HG02642 (cell line): ENCODE data around the gene PIMREG.

Source experiments
- ATAC-seq: cut with Tn5 transposase; IDR thresholded peaks from one replicate; pipeline ENCODE4 v1.9.1; 2021; ENCODE audit warnings: mild to moderate bottlenecking; ENCODE audit not compliant: unreplicated experiment, poor library complexity

PIMREG gene

DNA sequence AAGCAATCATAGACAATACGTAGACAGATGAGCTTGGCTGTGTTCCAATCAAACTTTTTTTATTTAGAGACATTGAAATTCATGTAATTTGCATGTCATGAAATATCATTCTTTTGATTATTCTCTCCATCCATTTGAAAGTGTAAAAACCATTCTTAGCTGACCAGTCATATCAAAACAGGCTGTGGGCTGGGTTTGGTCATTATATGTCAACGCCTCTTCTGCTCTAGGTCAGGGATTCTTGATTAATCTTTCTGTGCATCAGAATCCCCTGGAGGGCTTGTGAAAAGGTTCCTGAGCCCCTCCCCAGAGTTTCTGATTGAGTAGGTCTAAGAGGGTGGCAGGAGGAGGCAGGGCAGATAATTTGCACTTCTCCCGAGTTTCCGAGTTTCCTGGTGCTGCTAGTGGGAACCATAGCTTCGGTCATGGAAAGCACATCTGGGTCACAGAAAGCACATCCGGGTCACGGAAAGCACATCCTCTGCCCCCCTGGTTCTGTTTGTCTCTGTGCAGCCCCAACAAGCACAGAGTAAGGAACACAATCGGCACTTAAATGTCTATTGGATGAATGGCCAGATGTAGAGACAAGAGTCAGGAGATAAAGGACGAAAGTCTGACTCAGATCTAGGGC lies 16.4 kb downstream of the PIMREG start:
- ATAC-seq: no peak

DNA sequence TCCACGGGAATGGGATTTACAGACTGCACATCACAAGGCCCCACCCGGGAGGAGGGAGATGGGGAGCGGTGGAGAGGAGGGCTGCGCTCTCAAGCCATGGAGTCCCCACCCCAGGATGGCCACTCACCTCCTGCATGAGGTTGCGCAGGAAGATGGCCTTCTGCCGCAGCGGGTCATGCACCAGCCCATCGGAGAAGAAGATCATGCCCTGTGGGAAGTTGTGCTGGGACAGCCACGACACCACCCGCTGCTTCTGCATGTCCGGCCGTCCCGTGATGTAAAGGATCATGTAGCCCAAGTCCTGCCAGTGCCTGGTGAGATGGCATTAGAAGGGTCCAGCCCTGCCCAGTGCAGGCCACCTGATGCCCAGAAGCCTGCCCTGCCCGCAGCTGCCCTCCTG lies 17.0 kb downstream of the PIMREG start:
- ATAC-seq: no peak

GRCh38 chr17:6461792-6462524 lies 17.7 kb downstream of the PIMREG start:
- no peak for ATAC-seq

GRCh38 chr17:6462692-6463091 lies 18.4 kb downstream of the PIMREG start:
- ATAC-seq: no peak

DNA sequence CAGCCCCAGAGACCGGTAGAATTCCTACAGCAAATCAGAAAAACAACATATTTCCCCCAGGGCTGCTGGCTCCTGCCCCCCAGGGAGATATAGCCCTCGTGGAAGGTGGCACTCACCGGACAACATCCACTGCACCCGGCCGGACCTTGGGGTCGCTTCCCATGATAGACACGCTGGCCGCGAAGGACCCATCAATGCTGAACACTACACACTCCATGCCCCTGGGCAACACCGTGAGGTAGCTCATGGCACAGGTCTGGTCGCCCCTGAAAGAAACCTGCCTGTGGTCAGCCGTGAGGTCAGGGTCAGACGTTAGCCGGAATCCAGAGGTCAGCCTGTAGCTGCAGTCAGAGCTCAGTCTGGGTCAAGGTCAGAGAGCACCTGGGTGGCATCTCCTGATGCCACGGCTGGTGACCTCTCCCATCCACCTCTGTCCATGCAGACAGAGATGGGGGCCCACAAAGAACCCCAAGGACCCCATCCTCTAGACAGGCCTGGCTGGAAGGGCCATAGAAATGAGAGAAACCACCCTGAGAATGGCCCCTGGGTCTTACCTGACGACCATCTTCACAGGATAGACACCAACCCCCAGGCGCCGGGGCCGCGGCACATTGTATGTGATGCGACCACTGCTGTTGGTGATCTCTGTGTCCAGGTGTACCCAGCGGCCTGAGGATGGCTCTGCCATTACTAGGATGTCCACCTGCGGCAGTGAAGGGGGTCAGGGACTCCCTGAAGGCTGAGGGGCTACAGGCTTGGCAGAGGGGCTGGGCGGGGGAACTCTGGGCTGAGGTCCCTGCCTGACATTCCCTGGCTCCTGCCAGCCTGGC lies 19.6 kb downstream of the PIMREG start:
- ATAC-seq: no peak

- ATAC-seq: no peak
Observed at GRCh38 chr17:6464446-6465041, 20.3 kb downstream of the PIMREG start.

- no peak for ATAC-seq
Observed at GRCh38 chr17:6465206-6466003, 21.1 kb downstream of the PIMREG start.

DNA sequence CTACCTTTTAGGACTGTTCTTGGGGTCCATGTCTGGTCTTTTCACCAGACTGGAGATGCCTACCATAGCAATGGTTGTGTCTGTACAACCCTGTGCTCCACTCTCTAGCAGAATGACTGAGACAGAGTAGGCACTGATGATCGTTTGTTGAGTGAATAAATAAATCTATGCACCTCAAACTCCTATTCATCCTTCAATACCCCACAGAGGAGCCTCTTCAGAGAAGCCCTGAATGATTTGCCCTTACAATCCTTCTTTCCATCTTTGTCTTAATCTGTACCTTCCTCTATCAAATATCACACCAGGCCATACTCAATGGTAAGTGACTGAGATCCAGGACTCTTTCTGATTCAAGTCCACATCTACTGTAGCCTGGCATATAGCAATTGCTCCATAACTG lies 23.3 kb downstream of the PIMREG start:
- no peak for ATAC-seq

- ATAC-seq: no peak
Observed at GRCh38 chr17:6468051-6468790, 24.0 kb downstream of the PIMREG start.

GRCh38 chr17:6470146-6470718 lies 26.0 kb downstream of the PIMREG start:
- ATAC-seq: no peak

GRCh38 chr17:6470751-6471521 lies 26.7 kb downstream of the PIMREG start:
- no peak for ATAC-seq

DNA sequence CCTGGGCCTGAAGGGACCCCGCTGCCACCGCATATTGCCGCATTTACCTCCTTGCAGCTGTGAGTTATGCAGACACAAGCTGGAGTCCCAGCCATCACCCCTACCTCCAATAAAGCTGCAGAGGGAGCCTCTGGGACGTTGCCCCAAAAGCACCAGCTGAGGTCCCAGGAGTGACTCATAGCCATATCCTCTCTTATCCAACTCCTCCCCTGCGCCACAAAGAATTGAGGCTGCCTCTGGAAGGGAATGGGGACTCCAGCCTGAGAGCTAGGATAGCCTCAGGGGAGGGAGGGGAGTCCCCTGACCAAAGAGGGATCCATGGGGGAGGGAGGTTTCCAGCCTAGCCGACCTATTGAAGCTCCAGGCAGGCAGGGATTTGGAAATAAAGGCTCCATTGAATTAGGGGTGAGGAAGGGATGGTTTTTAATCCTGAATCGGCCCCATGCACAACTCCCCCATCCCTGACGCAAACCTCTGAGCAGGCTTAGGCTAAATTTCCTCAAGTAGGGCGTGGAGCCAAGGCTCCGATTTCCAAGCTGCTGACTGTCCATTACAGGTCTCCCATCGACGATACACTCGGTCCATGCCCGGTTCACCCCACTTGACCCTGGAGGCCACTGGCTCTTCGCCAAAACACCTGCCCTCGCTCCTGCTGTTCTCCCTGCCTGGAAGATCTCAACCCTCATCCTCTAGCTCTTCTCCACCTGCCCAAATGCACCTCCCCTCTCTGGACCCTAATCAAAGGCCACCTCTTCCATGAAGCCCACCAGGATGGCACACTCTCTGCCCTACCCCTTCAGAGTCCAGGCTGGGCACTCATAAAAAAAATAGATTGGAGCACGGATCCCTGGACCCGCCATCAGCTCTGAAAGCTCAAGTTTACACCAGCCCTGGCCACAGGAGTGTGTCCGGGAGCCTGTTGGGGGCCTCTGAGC lies 27.5 kb downstream of the PIMREG start:
- no peak for ATAC-seq

- ATAC-seq: no peak
Observed at GRCh38 chr17:6472517-6472916, 28.3 kb downstream of the PIMREG start.

DNA sequence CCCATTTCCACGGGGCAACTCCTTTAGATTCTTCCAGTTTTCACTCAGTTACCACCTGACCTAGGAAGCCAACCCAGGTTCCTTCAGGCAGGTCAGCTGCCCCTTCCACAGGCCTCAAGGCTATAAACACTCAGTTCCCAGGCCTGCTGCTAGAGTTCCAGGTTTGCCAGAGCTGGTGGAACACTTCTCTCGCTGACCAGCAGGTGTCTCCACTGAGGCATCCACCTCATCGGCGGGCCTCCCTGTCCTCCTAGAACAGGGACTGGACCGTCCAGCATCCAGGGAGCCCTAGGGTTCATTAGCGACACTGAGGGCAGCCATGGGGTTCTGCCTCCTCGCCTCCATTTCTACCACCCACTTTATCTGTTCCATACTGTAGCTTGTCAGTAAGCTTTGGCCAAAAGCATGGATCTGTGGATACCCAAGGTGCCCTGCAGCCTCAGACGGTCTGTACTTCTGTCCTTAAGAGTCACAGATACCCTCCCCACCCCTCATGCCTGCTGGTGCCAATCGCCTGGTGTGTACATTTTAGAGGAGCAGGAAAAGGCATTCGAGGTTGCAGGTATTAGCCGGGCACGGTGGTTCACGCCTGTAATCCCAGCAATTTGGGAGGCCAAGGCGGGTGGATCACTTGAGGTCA lies 29.0 kb downstream of the PIMREG start:
- no peak for ATAC-seq

GRCh38 chr17:6474376-6474775 lies 30.1 kb downstream of the PIMREG start:
- ATAC-seq: no peak

- ATAC-seq: no peak
Observed at GRCh38 chr17:6474906-6475305, 30.7 kb downstream of the PIMREG start.

DNA sequence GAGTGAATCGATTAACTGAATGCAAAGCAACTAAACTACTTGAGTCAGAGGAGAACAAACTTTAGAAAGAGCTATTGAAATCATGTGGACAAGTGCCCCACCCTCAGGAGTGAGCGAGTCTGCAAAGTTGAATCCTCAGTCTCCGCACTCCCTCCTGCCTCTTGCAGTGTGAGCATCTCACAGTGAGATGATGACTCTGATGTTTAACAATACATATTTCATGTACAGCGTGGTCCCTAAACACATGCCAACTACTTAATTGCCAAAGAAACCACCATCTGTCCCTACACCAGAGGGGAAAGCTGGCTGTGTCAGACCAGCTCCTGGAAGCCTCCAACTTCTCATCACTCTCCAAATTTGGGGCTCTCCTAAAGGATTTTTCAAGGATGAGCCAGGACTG lies 31.2 kb downstream of the PIMREG start:
- no peak for ATAC-seq
